ENCODE results near the gene HDAC3. TPM values are rescaled to one million over a fixed set of nuclear protein-coding genes. Genes with fewer than 3 reads are reported as not detected.

HDAC3 gene
- total RNA-seq (2014; rRNA removed): 58.8 and 65.2 TPM in 2 replicates
- 60.2 TPM for polyA plus RNA-seq (2012)

DNA sequence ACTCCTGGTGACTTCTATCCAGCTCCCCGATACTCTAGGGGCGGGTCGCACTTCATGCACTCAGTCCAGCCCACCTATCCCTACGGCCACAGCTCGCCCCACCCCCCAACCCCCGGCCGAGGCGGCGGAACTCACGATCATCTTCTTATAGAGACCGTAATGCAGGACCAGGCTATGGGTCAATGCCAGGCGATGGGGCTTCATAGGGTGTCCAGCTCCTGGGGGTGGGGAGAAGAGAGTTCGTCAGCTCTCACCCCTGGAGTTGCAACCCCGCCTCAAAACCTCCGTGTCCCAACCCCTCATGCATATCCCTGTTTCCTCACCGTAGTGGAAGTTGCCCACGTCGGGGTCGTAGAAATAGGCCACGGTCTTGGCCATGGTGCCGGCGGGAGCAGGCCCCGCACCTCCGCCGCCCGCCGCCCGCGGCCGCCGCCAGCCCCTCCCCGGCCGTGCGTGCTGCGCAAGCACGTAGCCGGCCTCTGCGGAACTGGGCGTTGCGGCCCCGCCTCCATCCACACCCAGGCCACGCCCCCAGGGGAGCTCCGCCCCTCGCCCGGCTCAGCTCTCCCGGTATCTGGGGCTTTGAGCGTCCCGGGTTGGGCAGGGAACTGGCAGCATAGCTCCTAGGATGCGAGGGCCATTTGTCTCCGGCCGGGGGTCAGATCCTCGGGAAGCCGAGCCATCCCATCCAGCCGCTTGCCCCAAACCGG is at the start of gene HDAC3, which contains the start of gene RELL2:
Gene HDAC3, minus strand, starts transcription at position 437 of the 710 bp plus-strand sequence. Its CDS starts 59 bp downstream, at position 378.
Gene RELL2, plus strand, starts transcription at position 585 of the 710 bp plus-strand sequence. CDS start 1,229 bp downstream, outside the sequence.
- DNase-seq (ENCODE audit: low read depth): peak; percentile 87

DNA sequence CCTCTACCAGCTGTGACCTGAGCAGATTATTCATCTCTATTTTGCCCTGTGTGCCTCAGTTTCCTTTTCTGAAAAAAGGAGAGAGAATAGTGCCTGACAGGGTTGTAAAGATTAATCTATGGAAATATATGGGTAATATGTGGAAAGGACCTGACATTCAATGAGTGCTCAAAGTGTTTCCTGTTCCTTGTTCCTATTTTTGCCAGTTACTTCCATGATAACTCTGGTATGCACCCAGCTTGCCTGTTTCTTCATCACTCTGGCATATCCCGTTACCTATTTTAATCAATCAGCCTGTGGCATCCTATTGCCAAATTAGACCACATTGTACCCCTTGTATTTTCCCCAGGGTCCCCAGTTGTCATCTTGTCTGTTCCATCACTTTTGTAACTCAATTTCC is 48.9 kb upstream of the HDAC3 start:
- no peak for DNase-seq (ENCODE audit: low read depth)

DNA sequence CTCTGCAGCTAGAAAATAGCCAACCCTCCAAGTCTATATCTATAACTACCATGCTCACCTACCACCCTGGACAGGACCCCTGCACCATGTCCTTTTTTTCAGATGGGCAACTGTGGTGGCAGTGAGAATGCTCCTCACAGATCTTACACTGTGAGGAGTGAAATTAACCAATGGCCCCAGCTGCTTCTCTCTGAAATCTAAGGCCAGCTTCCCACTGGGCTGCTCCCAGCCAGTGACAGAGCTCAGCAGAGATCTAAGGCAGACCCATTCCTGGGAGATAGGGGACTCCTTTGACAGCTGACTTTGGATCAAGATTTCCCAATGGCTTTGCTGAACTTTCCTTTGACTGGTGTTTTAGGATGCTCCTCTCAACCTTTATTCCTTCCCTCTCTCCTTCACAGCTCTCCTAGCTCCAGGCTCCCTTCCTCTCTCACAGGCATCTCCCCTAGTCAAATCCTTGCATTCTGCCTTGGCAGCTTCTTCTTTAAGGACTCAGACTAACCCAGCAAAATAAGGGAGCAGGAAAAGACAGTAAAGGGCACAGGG is 47.0 kb upstream of the HDAC3 start:
- no peak for DNase-seq (ENCODE audit: low read depth)

DNA sequence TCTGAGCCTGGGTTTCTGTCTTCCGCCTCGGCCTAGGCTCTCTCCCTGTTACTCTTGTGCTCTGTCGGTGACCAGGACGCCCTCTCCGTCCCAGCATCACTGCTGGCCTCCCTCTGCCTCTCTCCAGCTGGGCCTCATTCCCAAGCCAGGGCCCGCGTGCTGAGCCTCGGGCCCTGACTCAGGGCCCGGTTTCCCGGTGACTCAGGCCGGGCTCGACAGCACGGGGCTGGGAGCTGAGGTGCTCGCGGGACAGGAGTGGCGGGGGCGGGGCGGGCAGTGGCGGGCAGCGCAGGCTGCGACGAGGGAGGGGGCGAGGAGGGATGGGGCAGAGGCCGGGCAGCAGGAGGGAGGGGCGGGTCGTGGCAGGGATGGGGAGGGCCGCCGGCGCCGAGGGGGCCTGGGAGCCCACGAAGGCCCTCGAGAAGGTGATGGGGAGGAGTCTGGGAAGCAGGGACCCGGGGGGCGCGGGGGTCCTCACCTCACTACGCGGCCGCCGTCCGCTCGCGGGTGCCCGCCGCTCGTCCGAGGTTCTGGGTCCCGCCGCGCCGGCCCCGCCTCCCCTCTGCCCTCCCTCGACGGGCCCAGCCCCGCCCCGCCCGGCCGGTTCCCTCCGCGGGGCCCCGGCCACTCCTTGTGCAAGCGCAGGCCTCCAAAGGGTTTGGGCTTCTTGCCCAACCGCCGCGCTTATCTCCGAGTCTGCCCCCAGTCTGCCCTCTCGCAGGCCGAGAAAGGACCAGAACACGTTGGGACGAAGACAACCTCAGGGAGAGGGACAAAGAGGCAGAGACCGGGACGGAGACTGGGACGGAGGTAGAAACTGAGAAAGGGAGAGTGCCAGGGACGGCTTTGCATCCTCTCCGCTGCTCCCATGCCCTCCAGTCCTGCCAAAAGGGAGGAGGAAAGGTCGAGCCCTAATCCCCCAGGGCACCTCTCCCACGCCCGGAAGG is 45.3 kb upstream of the HDAC3 start, which contains the start of gene ARAP3:
Gene ARAP3, minus strand, starts transcription at position 536 of the 947 bp plus-strand sequence. CDS start 1,744 bp downstream, outside the sequence.
- DNase-seq (ENCODE audit: low read depth): peak; percentile 59

DNA sequence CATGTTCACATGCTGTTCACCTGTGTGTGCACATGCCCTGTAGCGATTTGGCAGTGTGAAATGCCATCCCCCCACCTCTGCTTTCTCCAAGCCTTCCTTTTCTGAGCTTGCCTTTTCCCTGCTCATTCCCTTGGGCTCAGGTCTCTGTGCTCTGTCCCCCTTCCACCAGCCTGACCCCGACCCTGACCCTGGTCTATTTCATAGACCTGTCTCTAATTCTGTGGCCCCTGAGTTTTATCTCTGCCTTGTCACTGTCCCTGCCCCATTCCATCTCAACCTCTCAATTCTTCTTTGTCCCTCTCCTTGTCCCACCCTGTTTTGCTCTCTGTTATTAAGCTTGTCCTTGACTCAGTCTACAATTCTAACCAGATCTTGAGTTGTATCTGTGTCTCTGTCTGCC is 44.6 kb upstream of the HDAC3 start:
- no peak for DNase-seq (ENCODE audit: low read depth)

DNA sequence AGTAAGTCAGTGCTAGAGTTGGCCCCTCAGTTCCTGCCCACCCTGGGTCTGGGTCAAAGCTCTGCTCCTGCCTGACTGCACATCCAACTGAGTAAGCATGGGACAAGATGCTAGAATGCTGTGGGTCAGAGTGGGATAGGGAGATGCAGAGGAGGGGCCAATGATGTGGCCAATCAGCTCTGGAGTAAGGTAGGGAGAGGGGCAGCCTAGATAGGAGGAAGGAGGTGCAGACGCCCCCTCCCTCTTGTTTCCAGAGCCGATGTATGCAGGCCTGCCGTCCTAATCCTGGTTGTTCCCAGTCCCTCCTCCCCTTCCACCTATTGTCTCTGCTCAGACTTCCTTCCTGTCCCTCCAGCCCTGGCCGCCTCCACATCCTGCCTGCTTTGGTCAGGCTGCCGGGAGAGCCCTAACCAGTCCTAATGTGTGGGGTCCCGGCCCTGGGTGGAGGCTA is 44.1 kb upstream of the HDAC3 start:
- no peak for DNase-seq (ENCODE audit: low read depth)

DNA sequence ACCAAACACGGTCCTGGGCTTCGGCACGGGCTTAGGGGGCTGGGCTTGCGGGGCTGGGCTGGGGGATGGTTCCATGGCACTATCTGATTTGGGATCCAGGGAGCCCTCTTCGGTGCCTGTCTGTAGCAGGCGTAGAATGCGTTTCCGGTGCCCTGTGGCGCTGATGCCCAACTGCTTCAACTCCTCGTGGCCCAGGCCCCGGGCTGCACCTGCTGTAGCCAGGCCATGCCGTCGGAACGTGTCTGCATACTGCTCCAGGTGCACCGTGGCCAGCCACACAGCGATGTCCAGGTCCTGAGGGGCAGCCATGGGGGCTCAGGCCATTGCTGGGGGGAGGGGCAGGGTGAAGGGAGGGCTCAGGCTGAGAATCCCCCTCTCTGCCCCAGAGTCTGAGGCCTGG is 43.5 kb upstream of the HDAC3 start:
- no peak for DNase-seq (ENCODE audit: low read depth)

DNA sequence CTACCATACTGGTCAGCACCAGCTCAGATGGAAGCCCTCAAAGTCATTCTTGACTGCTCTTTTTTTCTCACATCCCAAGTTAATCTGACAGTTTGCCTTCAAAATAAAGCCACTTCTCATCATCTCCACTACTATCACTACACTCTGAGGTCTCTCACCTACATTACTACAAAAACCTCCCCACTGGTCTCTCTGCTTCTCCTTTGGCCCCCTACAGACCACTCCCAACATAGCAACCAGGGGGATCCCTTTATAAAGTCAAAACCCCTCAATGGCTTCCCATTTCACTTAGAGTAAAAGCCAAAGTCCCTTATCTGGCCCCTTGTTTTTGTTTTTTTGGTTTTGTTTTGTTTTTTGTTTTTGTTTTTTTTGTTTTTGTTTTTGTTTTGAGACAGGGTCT is 40.8 kb upstream of the HDAC3 start:
- no peak for DNase-seq (ENCODE audit: low read depth)

DNA sequence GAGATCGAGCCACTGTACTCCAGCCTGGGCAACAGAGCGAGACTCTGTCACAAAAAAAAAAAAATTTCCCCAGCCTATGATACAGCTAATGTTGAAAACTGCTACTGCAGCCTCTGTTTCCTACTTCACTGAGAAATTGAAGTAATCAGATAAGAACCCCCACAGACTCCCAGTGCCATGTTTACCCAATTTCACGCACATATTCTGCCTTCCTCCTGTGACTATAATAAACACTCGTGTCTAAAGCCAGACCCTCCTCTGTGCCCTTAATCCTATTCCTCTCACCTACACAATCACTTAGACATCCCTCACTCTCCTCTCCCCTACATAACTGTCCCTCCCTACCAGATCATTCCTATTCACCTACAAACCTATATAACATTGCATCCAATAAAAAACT is 39.0 kb upstream of the HDAC3 start:
- DNase-seq (ENCODE audit: low read depth): no peak

DNA sequence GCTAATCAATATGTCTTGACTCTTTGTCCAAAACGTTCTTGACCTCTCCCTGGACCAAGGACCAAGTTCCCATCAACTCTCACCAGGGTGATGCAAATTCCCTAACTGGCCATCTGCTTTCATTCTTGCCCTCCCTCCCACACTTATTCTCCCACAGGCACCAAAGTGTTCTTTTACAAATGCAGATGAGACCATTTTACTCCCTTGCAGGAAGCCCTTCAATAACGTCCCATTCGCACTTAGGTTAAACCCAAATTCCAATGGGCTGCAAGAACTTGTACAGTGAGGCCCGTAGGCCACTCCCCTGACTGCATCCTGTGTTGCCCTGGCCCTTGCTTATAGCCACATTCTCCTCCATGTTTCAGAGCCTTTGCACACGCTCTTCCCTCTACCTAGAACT is 38.1 kb upstream of the HDAC3 start:
- no peak for DNase-seq (ENCODE audit: low read depth)

DNA sequence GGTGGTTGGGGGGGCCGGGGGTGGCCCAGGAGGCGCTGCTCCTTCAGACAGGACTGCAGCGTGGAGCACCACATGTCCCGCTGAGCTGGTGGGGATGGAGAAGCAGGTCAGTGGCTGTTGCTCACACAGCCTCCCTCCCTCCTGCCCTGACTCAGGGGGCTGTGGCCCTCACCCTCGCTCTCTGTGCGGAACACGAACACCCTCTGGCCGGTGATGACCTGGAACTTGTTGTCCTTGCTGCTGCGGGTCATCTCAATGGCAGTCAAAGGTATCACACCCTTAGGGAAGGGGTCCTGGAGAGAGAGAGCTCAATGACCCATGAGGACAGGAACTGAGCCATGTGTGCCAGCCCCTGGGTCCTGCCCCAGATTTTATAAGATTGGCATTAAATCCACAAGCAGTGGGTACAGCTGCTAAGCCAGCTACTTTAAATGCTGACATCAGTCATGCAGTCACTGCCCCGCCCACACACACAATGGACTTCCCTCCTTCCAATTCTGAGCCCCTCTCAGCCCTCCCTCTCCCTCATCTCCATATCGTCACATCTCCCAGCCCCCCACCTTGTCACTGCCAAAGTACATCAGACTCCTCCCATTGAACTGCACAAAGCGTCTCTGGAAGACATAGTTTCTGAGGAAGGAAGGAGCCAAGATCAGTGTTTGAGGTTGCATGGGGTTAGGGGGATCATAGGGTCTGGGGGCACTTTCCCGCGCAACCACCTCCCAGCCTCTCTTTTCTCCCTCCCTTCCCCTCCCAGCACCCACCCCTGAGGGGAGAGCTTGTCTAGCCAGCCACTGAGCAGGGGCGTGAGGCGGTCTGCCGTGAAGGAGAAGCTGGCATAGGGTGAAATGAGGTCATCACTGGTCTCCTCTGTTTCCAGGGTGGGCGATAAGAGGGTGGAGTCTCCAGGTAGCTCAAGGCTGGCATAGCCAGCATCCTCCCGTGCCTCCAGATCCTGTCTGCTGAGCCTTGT is 36.5 kb upstream of the HDAC3 start:
- no peak for DNase-seq (ENCODE audit: low read depth)

DNA sequence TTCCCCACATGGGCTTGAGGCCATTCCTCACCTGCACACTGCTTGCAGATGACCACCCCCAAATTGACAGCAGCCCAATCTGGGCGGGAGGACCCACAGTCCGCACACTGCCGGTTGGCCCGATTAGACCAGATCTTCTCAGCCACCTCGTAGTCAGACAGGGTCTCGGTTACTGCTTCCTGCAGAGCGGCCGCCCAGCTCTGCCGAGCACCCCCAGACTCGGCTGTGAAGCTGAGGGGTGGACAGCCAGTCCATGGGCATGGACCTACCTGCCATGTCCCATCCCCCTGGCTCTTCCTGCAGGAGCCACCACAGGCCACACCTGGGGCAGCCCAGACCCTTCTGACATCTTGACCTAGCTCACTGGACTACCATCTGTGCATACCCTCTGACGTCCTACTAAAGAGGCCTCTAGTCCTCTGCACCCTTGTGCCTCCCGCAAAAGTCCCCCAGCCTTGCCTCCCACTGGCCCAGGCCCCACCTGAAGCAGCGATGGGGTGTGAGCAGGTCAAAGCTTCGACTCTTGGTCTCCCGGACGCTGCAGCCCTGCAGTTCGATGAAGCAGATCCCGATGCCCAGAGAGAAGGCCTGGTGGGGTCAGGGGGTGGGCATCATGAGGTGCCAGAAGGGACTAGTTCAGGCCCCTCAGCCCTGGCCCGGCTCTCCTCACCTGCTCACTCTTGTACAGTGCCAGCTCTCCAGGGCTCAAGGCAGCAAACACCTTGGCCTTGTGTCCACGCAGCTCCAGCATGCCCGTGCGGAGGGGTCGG is 35.6 kb upstream of the HDAC3 start:
- no peak for DNase-seq (ENCODE audit: low read depth)

DNA sequence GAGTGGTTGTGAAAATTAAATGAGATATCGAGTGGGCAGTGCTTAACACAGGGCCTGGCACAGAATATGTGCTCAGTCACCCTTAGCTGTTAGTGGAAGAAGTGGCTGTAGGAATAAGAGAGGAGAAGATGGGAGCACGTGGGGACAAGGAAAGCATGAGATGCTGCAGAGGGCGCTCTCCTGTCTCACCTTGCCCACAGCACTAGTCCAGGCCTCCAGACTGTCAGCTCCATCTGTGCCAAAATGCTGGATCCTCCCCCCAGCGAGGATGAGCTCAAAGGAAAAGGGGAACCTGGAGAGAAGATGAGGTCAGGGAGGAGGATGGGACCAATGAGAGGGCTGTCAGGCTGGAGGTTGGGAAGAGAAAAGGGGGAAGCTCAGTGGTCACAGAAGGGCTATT is 32.9 kb upstream of the HDAC3 start:
- no peak for DNase-seq (ENCODE audit: low read depth)

DNA sequence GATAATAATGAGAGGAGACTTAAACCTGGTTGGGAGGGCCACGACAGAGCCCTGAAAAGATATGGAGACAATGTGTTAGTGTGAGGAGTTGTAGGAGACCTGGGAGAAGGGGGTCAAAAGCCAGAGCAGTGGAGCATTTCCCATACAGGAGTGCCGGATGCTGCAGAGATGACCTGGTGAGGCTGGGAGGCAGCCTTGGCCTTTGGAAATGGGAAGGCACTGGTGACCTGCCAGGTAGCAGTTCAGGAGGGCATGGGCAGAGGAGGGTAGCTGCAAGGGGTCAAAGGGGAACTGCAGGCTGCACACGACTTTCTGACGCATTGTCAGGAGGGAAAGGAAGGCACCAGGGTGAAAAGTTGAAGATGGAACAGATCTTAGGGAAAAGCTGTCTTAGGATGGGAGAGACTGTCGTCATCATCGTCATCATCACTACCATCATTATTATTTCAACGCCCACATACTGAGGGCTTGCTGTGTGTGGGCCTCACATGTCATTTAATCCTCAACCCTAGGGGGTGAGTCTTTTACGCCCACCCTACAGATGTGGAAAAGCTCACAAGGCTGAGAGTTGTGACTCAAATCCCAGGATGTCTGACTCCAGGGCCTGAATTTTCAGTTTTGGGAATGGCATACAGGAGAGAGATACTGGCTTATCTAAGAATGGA is 32.1 kb upstream of the HDAC3 start:
- no peak for DNase-seq (ENCODE audit: low read depth)

DNA sequence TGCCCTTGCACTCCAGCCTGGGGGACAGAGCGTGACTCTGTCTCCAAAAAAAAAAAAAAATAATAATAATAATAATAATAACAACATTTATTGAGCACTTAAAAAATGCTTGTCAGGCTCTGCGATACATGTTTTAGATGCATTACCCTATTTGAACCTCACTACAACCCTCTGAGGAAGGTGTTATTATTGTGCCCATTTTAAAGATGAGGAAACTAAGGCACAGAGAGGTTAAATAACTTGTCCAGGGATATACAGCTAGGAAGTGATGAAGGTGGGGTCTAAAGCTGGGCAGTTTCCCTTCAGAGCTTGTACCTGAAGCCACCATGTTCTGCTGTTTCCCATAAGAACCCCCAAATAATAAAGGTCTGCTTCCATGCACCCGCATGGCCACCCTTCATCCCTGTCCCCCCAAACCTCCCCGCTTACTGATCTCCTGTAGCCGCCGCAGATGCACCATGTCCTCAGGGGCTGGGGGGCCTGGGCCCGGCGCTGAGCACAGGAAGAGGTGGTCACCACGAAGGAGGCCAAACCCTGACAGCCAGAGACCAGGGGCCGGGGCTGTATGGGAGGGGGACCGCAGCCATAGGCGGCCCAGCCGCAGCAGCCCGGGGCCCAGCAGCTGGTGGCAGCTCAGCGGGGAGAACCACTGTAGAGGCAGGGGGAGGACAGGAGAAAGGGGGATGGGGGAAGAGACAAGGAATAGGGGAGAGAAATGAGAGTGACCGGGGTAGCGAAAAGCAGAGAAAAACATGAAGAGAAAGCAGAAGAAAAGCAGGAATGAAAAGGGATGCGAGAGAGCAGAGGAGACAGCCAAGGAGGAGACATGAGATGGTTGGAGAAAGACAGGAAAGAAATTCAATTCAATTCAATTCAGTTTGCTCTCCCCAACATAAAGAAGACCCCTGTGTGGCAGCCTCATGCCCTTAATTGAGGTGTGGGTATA is 29.6 kb upstream of the HDAC3 start:
- DNase-seq (ENCODE audit: low read depth): no peak

DNA sequence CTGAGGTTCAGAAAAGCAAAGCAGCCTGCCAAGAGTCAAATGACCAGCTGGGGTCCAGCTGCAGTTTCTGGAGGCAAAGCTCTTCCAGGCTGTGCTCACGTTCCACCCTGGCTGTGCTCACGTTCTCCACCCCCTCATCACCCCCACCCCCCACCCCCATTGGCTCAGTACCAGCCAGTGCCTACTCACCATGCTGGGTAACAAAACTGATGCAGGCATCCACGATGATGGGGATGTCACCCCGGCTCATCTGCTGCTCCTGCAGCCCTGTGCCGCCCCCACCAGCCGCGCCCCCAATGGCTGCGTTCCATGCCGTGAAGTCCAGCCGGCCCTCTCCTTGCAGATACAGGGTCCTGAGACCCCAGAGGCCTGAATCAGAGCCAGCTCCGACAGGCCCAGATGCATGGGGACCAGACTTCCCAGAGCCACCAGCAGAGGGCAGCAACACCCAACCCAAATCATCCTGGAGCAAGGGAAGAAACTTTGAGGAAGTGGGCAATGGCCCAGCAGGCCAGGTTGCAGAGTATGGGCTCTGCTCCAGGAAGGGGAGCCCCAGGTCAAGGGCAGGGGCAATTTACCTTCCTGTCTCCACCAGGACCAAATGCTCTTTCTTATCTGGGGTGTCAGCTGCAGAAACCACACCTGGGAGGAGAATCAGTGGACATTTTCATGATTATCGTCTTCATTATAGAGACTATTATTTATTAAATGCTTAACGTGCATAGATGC is 28.2 kb upstream of the HDAC3 start:
- DNase-seq (ENCODE audit: low read depth): peak; percentile 53

DNA sequence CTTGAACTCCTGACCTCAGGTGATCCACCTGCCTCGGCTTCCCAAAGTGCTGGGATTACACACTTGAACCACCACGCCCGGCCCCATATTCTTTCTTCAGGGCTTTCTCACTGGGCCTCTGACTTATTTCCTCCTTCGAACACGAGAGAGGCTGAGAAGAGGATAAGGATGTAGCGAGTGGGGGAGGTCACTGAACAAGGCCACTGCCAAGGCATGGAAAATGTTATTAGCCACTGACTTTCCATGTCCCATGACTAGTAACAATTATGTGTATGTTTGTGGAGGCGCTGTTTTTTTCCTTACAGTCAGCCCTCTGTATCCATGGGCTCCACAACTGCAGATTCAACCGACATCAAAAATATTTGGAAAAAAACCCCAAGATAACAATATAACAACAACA is 26.9 kb upstream of the HDAC3 start:
- no peak for DNase-seq (ENCODE audit: low read depth)

DNA sequence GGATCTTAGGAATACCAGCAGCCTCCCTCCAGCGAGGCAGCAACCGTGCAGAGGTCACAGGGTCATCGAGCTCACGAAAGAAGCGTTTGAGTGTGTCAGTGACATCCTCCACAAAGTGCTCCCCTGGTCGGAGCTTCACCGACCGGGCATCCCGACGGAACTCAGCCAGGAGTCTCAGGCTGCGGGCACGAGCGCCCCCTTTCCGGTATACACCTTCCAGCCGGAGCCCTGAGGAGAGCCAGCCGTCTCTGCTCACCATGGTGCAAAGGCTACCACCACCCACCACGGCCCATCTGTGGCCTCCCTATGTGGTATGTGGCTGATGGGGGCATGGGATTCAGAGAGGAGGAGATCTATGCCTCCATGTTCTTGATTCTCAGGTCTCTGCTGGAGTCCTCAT is 25.4 kb upstream of the HDAC3 start:
- DNase-seq (ENCODE audit: low read depth): no peak
